Lower leg skin (tissue), 4 donors: ENCODE data around the gene MYH10. TPM values are rescaled to one million over a fixed set of nuclear protein-coding genes. Genes with fewer than 3 reads are reported as not detected.

Source experiments
- DNase-seq, 2 donors: peaks; one replicate each; pipeline ENCODE4 v3.0.0-alpha.2; 2019; ENCODE audit warnings: low spot score in 2 of 2
- H3K4me3 ChIP-seq: fragments of 200-600 bp; sonication (generic); 2 replicates; pipeline ENCODE4 v1.5.1; 2017; ENCODE audit warnings: mild to moderate bottlenecking, low read depth; ENCODE audit not compliant: poor library complexity, severe bottlenecking
- CTCF ChIP-seq, 3 donors: fragments of 450-650 bp; IDR thresholded peaks; one replicate each; pipeline ENCODE4 v1.5.1; 2016; ENCODE audit warnings: antibody characterized with exemption in 3 of 3, mild to moderate bottlenecking in 3 of 3, moderate library complexity in 2 of 3
- POLR2A ChIP-seq, 2 donors: fragments of 450-650 bp; IDR thresholded peaks; one replicate each; pipeline ENCODE4 v1.6.1; 2016 to 2017; ENCODE audit warnings: antibody characterized with exemption in 2 of 2, mild to moderate bottlenecking in 1 of 2, moderate library complexity in 1 of 2
- WGBS, 2 donors: methylation state at CpG; one replicate each; pipeline ENCODE4 v1.1.5; 2018; 5-methylcytosine and 5-hydroxymethylcytosine counted together
- intact Hi-C: fragments of 100-400 bp; cut with DNase I; formaldehyde crosslinking; loops from one replicate; pipeline ENCODE4 v1.15.0; 2023; ENCODE audit warnings: low total_unique reads
- total RNA-seq, 4 donors: library from RNA; depleted of rRNA; stranded (reverse); fragments of >200 nt; gene quantifications; one replicate each; pipeline ENCODE4 v1.1.0, GENCODE V29; 2016

The MYH10 gene
- total RNA-seq, 4 donors from 2014 or later, result 6.7 to 17.2 (median 11.4) TPM

DNA sequence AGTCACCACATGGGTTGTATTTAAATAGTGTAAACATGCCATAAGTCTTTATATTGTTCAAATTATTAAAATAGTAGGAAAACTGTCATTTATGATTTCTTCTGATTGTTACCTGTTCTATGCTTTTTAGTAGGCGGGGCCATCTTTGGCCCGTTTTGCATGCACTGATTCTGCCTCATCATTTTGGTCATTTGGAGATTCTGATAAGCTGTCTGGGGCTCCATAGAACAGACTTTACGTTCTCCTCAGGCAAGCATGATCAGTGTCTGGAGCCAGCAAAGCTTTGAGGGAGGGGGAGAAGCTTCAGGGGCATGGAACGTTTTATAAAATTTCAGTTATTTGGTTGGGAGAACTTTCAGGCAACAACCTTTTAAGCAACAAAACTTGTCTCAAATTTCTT is 186.0 kb downstream of the MYH10 start:
- WGBS, 2 donors, result 72 to 82% methylated on average over 4 of the region's 4 CpGs
- DNase-seq, result no peak
- no peak overlapping the region for H3K4me3 ChIP-seq
- intact Hi-C loops, result no loop called here
- TF ChIP-seq POLR2A (IDR thresholded peaks at IDR 0.05) (no peak), CTCF (IDR thresholded peaks at IDR 0.05) (no peak)

- no peak for DNase-seq
- 76 to 78% methylated on average over 7 of the region's 7 CpGs for WGBS, 2 donors
- intact Hi-C loops, result no loop called here
These were observed 186.8 kb downstream of the MYH10 start for GRCh38 chr17:8443756-8444155.

GRCh38 chr17:8442310-8442709 is 188.2 kb downstream of the MYH10 start:
- no peak for TF ChIP-seq CTCF (IDR thresholded peaks at IDR 0.05)
- no peak for TF ChIP-seq POLR2A (IDR thresholded peaks at IDR 0.05)
- no peak overlapping the region for H3K4me3 ChIP-seq
- no peak for DNase-seq
- intact Hi-C loops, result no loop called here
- WGBS, 2 donors, result 83 to 88% methylated on average over 2 of the region's 2 CpGs

More at GRCh38 chr17:8443756-8444155, 186.8 kb downstream of the MYH10 start:
- TF ChIP-seq POLR2A (IDR thresholded peaks at IDR 0.05) (no peak), CTCF (IDR thresholded peaks at IDR 0.05) (no peak)
- no peak overlapping the region for H3K4me3 ChIP-seq

- no peak for DNase-seq
- TF ChIP-seq POLR2A (IDR thresholded peaks at IDR 0.05), result no peak
- intact Hi-C loops, result no loop called here
- WGBS, 2 donors, result 70 to 75% methylated on average over 2 of the region's 2 CpGs
- no peak overlapping the region for H3K4me3 ChIP-seq
These were observed 188.8 kb downstream of the MYH10 start for GRCh38 chr17:8441690-8442089.

DNA sequence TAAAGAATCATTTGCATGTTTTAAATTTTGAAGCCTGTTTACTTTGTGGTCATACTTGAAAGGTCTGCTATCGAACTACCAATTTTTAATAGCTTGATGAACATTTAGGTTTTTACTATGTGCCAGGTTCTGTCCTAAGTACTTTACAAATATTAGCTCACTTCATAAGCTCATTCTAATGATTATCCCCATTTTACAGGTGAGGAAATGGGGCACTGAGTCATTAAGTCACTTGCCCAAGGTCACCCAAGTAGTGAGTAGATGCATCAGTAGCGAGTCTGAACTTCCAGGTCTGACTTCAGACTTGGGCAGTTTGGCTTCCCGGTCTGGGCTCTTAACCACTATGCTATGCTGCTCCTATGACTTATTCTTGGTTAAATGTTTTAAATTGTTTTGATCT is 190.8 kb downstream of the MYH10 start:
- no peak for DNase-seq
- no peak overlapping the region for H3K4me3 ChIP-seq
- WGBS, 2 donors, result 92% methylated on average over 3 of the region's 3 CpGs
- TF ChIP-seq POLR2A (IDR thresholded peaks at IDR 0.05) (no peak), CTCF (IDR thresholded peaks at IDR 0.05) (no peak)
- intact Hi-C loops, result no loop called here

GRCh38 chr17:8438441-8438840 is 192.1 kb downstream of the MYH10 start:
- no peak overlapping the region for H3K4me3 ChIP-seq
- 77 to 84% methylated on average over 5 of the region's 5 CpGs for WGBS, 2 donors

DNA sequence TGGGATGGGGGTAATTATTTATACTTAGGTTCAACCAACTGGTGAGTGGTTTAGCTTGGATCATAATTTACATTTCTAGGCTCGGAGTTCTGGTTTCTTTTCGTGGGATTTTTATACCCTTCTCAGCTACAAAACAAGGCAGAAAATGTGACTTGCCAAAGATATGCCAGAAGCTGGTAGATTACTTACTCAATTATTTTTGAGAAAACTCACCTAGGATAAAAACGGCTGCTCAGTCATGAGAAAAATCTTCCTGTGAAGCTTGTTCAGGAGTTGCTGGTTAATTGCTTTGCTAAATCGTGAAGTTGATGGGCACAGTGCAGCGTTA is 193.7 kb downstream of the MYH10 start:
- 6 to 9% methylated on average over 5 of the region's 5 CpGs for WGBS, 2 donors
- DNase-seq, result no peak
- H3K4me3 ChIP-seq, result peak overlapping the region; percentile 94
- TF ChIP-seq POLR2A (IDR thresholded peaks at IDR 0.05) (no peak), CTCF (IDR thresholded peaks at IDR 0.05) (no peak)
- intact Hi-C loops, result no loop called here

More at GRCh38 chr17:8438441-8438840, 192.1 kb downstream of the MYH10 start:
- no peak for TF ChIP-seq POLR2A (IDR thresholded peaks at IDR 0.05)
- intact Hi-C loops, result no loop called here
- no peak for DNase-seq
